Smooth muscle cell (in vitro differentiated cells): ENCODE results near the gene MTNR1A. TPM values are rescaled to one million over a fixed set of nuclear protein-coding genes. Genes with fewer than 3 reads are reported as not detected.
A peak's percentile ranks its signal among the peaks of the same experiment; 100 is the strongest.

ENCODE experiments used
- DNase-seq: peaks from one replicate; lab custom pipeline; 2025; ENCODE audit not compliant: unreplicated experiment; lab: John Stamatoyannopoulos, UW
- H2AFZ ChIP-seq: fragments of 200-600 bp; sonication (generic); 2 replicates; pipeline ENCODE4 v1.6.0; 2016; ENCODE audit warnings: antibody characterized with exemption, low read depth, mild to moderate bottlenecking
- H3F3A ChIP-seq: fragments of 200-600 bp; sonication (generic); 2 replicates; pipeline ENCODE4 v1.6.0; 2017; ENCODE audit warnings: antibody characterized with exemption, low read depth
- H3K27ac ChIP-seq: fragments of 200-600 bp; sonication (generic); 2 replicates; pipeline ENCODE4 v1.5.1; 2016; ENCODE audit warnings: low read depth, mild to moderate bottlenecking
- H3K27me3 ChIP-seq: fragments of 200-600 bp; sonication (generic); 2 replicates; pipeline ENCODE4 v1.6.1; 2016; ENCODE audit warnings: low read depth, mild to moderate bottlenecking
- H3K36me3 ChIP-seq: fragments of 200-600 bp; sonication (generic); 2 replicates; pipeline ENCODE4 v1.5.1; 2016; ENCODE audit warnings: low read depth
- H3K4me1 ChIP-seq: fragments of 200-600 bp; sonication (generic); 2 replicates; pipeline ENCODE4 v1.5.1; 2016; ENCODE audit warnings: low read depth
- H3K4me2 ChIP-seq: fragments of 200-600 bp; sonication (generic); 2 replicates; pipeline ENCODE4 v1.6.0; 2016; ENCODE audit warnings: mild to moderate bottlenecking
- H3K4me3 ChIP-seq: fragments of 200-600 bp; sonication (generic); 2 replicates; pipeline ENCODE4 v1.5.1; 2016; ENCODE audit warnings: mild to moderate bottlenecking
- H3K79me2 ChIP-seq: fragments of 200-600 bp; sonication (generic); 2 replicates; pipeline ENCODE4 v1.6.0; 2016; ENCODE audit warnings: low read depth, mild to moderate bottlenecking
- H3K9ac ChIP-seq: fragments of 200-600 bp; sonication (generic); 2 replicates; pipeline ENCODE4 v1.6.0; 2016; ENCODE audit warnings: low read depth
- H3K9me3 ChIP-seq: fragments of 200-600 bp; sonication (generic); replicated peaks from 2 replicates; pipeline ENCODE4 v1.5.1; 2016; ENCODE audit warnings: low read depth
- H4K20me1 ChIP-seq: fragments of 200-600 bp; sonication (generic); 2 replicates; pipeline ENCODE4 v1.6.0; 2016; ENCODE audit warnings: low read depth
- WGBS: methylation state at CpG from one replicate; pipeline ENCODE4 v1.1.7; 2016; ENCODE audit warnings: low lambda C conversion rate; 5-methylcytosine and 5-hydroxymethylcytosine counted together
- polyA plus RNA-seq: library from polyadenylated mRNA; unstranded; fragments of >200 nt; fragmentation: Nextera tagmentation; extraction: Ambion mirVana; gene quantifications from 2 replicates; pipeline ENCODE4 v1.2.1, GENCODE V29; 2016
- total RNA-seq: library from RNA; depleted of rRNA; stranded (reverse); fragments of >200 nt; gene quantifications from 2 replicates; pipeline ENCODE4 v1.2.3, GENCODE V29; 2014
- TF ChIP-seq, protein P1 (sequence below): fragments of 200-600 bp; sonication (generic); IDR thresholded peaks from 2 replicates; pipeline ENCODE4 v1.5.1; 2017; ENCODE audit warnings: borderline replicate concordance, mild to moderate bottlenecking, antibody characterized with exemption; ENCODE audit not compliant: insufficient read depth, poor library complexity, severe bottlenecking

MTNR1A gene
- total and polyA plus RNA-seq, 2 experiments from 2014 or later: not detected

DNA sequence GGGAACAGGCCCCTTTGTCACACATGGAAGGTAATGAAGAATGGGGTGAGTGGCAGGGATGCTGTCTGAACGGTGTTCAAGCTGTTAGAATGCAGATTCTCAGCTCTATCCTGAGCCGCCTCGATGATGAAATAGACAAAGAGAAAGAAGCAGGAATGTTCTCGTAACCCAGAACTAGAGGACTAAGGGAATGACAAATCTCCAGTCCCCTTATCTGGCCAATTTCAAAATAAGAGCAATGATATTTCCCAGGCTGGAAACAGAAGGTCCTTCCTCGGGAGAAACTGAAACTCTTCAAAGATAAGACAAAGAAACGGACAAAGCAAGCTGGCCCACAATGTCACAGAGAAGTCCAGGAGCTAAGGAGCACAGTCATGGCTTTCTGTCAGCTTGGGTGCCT, 29.5 kb upstream of the MTNR1A start:
- Histone ChIP-seq H4K20me1 (peaks cover 53% of the 10 kb centered on the region), H3F3A (no peaks in the 10 kb centered on the region), H3K9ac (no peak overlapping the region), H3K9me3 (no peaks in the 10 kb centered on the region), H3K4me1 (no peaks in the 10 kb centered on the region), H2AFZ (no peak overlapping the region), H3K27me3 (no peaks in the 10 kb centered on the region), H3K4me2 (no peak overlapping the region), H3K36me3 (peaks cover 15% of the 10 kb centered on the region), H3K79me2 (no peaks in the 10 kb centered on the region), H3K27ac (no peak overlapping the region), H3K4me3 (no peak overlapping the region)
- TF ChIP-seq, protein P1, sequence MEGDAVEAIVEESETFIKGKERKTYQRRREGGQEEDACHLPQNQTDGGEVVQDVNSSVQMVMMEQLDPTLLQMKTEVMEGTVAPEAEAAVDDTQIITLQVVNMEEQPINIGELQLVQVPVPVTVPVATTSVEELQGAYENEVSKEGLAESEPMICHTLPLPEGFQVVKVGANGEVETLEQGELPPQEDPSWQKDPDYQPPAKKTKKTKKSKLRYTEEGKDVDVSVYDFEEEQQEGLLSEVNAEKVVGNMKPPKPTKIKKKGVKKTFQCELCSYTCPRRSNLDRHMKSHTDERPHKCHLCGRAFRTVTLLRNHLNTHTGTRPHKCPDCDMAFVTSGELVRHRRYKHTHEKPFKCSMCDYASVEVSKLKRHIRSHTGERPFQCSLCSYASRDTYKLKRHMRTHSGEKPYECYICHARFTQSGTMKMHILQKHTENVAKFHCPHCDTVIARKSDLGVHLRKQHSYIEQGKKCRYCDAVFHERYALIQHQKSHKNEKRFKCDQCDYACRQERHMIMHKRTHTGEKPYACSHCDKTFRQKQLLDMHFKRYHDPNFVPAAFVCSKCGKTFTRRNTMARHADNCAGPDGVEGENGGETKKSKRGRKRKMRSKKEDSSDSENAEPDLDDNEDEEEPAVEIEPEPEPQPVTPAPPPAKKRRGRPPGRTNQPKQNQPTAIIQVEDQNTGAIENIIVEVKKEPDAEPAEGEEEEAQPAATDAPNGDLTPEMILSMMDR: no peak
- DNase-seq: no peak
- 38% methylated on average over 6 of the region's 6 CpGs for WGBS

DNA sequence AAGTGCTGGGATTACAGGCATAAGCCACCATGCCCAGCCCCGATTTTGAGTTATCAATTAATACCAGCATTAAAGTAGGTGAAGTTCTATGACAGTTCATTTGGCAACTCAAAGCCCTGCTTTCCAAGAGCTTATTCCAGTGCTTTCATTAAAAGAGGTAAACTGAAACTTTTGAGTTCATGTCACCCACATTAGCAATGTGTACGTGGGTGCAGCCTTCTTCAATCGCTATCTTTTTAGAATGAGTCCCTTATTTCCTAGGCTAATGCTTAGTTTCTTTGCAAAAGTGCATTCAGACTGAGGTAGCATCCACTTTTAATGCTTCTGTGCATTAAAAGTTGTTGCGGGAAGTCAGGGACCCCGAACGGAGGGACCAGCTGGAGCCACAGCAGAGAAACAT, 26.1 kb upstream of the MTNR1A start:
- H3F3A ChIP-seq: no peaks in the 10 kb centered on the region
- H3K9ac ChIP-seq: no peak overlapping the region
- H3K4me1 ChIP-seq: no peaks in the 10 kb centered on the region
- no peak overlapping the region for H3K4me3 ChIP-seq
- H3K36me3 ChIP-seq: peaks cover 6% of the 10 kb centered on the region
- WGBS: 96% methylated on average over 6 of the region's 6 CpGs
- no peak overlapping the region for H3K4me2 ChIP-seq
- TF ChIP-seq, protein P1: no peak
- no peaks in the 10 kb centered on the region for H3K9me3 ChIP-seq
- no peak overlapping the region for H2AFZ ChIP-seq
- H3K27ac ChIP-seq: no peak overlapping the region
- no peak for DNase-seq
- no peaks in the 10 kb centered on the region for H3K27me3 ChIP-seq
- peaks cover 22% of the 10 kb centered on the region for H4K20me1 ChIP-seq
- H3K79me2 ChIP-seq: no peaks in the 10 kb centered on the region

DNA sequence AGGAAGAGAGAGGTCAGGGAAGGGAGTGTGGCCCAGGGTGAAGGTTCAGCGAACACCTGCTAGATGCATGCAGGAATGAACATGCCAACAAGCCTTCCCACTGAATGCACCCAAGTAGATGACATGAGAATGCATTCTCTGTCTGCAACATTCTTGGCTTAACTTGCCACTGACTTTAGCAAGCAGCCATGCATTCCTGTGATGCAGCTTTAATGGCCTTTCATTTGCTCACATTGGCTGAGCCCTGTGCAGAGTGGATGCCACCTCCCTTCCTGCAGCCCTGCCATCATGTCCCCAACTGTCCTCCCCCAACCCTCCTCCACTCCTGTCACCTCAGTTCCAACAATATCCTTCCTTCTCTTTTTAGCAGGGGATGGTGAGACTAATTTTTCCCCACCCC, 25.3 kb upstream of the MTNR1A start:
- Histone ChIP-seq H3K27me3 (no peaks in the 10 kb centered on the region), H3F3A (no peaks in the 10 kb centered on the region), H3K9me3 (no peaks in the 10 kb centered on the region), H3K79me2 (no peaks in the 10 kb centered on the region), H2AFZ (no peak overlapping the region), H3K27ac (no peak overlapping the region), H4K20me1 (peaks cover 15% of the 10 kb centered on the region), H3K4me1 (no peaks in the 10 kb centered on the region), H3K4me3 (no peak overlapping the region), H3K4me2 (no peak overlapping the region), H3K36me3 (peaks cover 6% of the 10 kb centered on the region), H3K9ac (no peak overlapping the region)
- DNase-seq: no peak
- 96% methylated on average over 1 of the region's 1 CpG for WGBS
- TF ChIP-seq, protein P1: no peak

DNA sequence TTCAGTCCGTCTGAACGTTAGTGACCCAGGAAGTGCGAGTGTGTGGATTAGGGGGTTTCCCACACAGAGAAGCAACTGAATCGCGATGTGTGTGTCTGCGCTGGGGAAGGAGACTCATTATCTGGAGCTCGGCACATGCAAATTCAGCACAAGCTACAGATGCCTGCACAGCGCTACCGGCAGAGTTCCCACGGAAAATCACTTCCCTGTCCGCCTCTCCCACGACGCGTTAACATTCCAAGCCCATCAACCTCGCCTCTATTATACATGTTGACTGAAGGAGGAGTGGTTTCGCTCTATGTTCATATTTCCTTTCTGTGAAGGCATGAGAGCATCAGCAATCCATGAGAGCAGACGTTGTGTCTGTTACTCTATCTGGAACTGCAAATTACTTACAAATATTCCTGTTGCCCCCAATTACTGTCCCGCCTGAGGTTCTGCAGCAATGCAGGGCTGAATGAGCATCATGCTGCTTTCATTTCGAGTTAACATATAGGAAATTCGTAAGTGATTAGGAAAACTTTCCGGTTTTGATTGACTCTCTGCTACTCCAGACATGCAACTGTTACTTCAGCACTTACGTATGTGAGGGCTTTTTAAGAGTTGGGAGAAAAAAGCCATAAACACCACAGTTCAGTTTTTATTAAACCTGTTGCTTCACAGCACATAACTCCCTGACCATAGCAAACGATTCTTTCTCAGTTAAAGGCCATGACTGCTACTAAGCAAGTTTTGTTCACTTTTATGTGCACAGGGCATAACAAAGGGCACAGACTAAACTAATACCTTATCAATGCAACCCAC, 15.0 kb upstream of the MTNR1A start:
- TF ChIP-seq, protein P1: no peak
- Histone ChIP-seq H4K20me1 (no peaks in the 10 kb centered on the region), H3K79me2 (no peaks in the 10 kb centered on the region), H3K4me2 (peak overlapping the region; percentile 54), H2AFZ (no peak overlapping the region), H3K9me3 (no peaks in the 10 kb centered on the region), H3K27ac (no peak overlapping the region), H3K9ac (no peak overlapping the region), H3F3A (no peaks in the 10 kb centered on the region), H3K4me3 (no peak overlapping the region), H3K36me3 (no peaks in the 10 kb centered on the region), H3K27me3 (no peaks in the 10 kb centered on the region), H3K4me1 (no peaks in the 10 kb centered on the region)
- 61% methylated on average over 23 of the region's 23 CpGs for WGBS
- DNase-seq: no peak
